CD4-positive, alpha-beta memory T cell (primary cell): ENCODE measurements around the gene TPCN1. TPM values are rescaled to one million over a fixed set of nuclear protein-coding genes. Genes with fewer than 3 reads are reported as not detected.

ENCODE experiments used
- CTCF ChIA-PET: fragments of 350-600 bp; sonication (Branson Sonifier 250); formaldehyde crosslinking; loops from one replicate; lab custom pipeline; 2021; ENCODE audit warnings: inconsistent platforms; ENCODE audit not compliant: partially characterized antibody; lab: Charles Lee
- POLR2A ChIA-PET: fragments of 350-600 bp; sonication (Branson Sonifier 250); formaldehyde crosslinking; loops from one replicate; lab custom pipeline; 2021; ENCODE audit not compliant: partially characterized antibody; lab: Charles Lee
- DNase-seq, 5 donors: peaks; one replicate each; pipeline versions ENCODE4 v3.0.0 to v3.0.0-alpha.2; 2020 to 2022; ENCODE audit warnings: mixed read lengths in 1 of 5
- H3K27ac ChIP-seq: one replicate; pipeline ENCODE4 v1.7.0; 2013; ENCODE audit warnings: low read depth, low read length
- H3K27me3 ChIP-seq: 2 replicates; pipeline ENCODE4 v1.7.0; 2013; ENCODE audit warnings: mild to moderate bottlenecking, low read length, moderate library complexity; ENCODE audit not compliant: insufficient read depth
- H3K36me3 ChIP-seq: 2 replicates; pipeline ENCODE4 v1.7.0; 2013; ENCODE audit warnings: mild to moderate bottlenecking, low read length, moderate library complexity; ENCODE audit not compliant: insufficient read depth
- H3K4me1 ChIP-seq: 2 replicates; pipeline ENCODE4 v1.7.0; 2013; ENCODE audit warnings: mild to moderate bottlenecking, low read length, moderate library complexity; ENCODE audit not compliant: insufficient read depth
- H3K4me3 ChIP-seq, 2 donors: one replicate each; pipeline ENCODE4 v1.7.0; 2013; ENCODE audit warnings: low read length in 2 of 2, mild to moderate bottlenecking in 1 of 2
- H3K9me3 ChIP-seq, 2 donors: one replicate each; pipeline ENCODE4 v1.7.0; 2013; ENCODE audit warnings: low read length in 2 of 2, control low read depth in 1 of 2; ENCODE audit not compliant: control insufficient read depth in 1 of 2
- H3K27ac Mint-ChIP-seq, 7 donors: one replicate each; pipeline ENCODE4 v1.8.0; 2020 to 2021; ENCODE audit warnings: mixed read lengths in 7 of 7, mild to moderate bottlenecking in 6 of 7, inconsistent platforms in 3 of 7, moderate library complexity in 3 of 7
- H3K27me3 Mint-ChIP-seq, 2 donors: one replicate each; pipeline ENCODE4 v1.8.0; 2020 to 2021; ENCODE audit warnings: mixed read lengths in 2 of 2
- H3K36me3 Mint-ChIP-seq, 2 donors: one replicate each; pipeline ENCODE4 v1.8.0; 2020 to 2021; ENCODE audit warnings: mixed read lengths in 2 of 2, inconsistent platforms in 1 of 2, mild to moderate bottlenecking in 1 of 2
- H3K4me1 Mint-ChIP-seq, 4 donors: one replicate each; pipeline ENCODE4 v1.8.0; 2020 to 2021; ENCODE audit warnings: mixed read lengths in 4 of 4, mild to moderate bottlenecking in 1 of 4
- H3K4me3 Mint-ChIP-seq, 8 donors: one replicate each; pipeline ENCODE4 v1.8.0; 2020 to 2021; ENCODE audit warnings: mixed read lengths in 8 of 8, mild to moderate bottlenecking in 7 of 8, moderate library complexity in 6 of 8, inconsistent platforms in 3 of 8
- H3K9me3 Mint-ChIP-seq, 8 donors: one replicate each; pipeline ENCODE4 v1.8.0; 2020 to 2021; ENCODE audit warnings: mixed read lengths in 8 of 8, mild to moderate bottlenecking in 5 of 8, inconsistent platforms in 3 of 8, moderate library complexity in 1 of 8
- intact Hi-C: fragments of 100-400 bp; cut with micrococcal nuclease; formaldehyde crosslinking; loops from one replicate; pipeline ENCODE4 v1.15.1; 2023
- polyA plus RNA-seq, 2 donors: library from polyadenylated mRNA; unstranded; fragments of 300-500 nt; fragmentation: Illumina TruSeq; gene quantifications; one replicate each; pipeline ENCODE4 v1.2.3, GENCODE V29; 2021
- total RNA-seq, 2 experiments: library from RNA; stranded (reverse); gene quantifications; one replicate each; pipeline ENCODE4 v1.2.3, GENCODE V29; 2021

TPCN1 gene
- total and polyA plus RNA-seq, 4 experiments from 2014 or later: 8.5 to 94.2 (median 49.9) TPM

DNA sequence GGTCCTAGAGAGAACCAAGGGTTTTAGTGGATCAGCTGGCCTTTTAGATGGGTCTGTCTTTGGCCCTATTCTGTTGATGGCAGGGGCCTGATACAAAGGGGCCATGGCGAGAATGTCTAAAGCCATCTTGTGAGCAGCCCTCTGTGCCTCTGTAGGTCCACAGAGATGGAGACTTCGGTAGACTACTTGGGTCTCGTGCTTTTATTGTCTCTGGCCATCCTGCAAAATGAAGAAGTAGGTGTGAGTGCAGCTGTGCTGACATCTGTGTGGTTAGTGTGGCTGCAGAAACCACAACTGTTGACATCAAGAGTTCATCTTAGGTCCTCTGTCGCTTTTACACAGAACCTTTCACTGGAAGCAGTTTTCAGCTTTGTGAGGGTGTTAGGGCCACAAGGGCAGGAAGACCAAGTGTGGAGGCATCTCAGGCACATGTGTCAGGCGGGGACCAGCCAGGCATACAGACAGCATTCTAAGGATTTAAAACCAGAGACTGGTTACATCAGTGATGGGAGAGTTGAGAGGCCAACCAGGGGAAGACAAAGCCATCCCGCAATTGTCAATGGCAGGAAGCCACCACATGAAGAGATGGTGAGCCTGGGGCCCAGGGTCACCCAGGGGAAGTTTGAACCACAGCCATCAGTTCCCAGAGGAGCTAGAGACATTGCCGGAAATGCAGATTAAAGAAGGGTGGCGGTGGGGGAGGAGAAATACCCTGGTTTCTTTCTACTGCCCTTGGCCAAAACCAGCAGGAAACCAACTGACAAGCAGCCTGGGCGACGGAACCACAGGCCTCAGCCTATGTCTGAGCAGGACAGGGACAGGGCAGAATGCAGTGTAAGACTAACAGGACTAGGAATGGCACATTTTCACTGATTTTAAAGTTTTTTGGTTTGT is 13.0 kb upstream of the TPCN1 start:
- ChIA-PET POLR2A (interaction anchor here (0.6 to 5.9 kb wide), 9 partner anchors 8 to 230 kb away, joined by 3 to 84 read pairs (median 5); partner anchors contain the start of genes DDX54, OAS2, RITA1 and TPCN1), CTCF (interaction anchor here (0.9 to 1.3 kb wide), 5 partner anchors 11 to 35 kb away, joined by 3 to 7 read pairs (median 4); partner anchors contain the start of gene TPCN1)
- H3K9me3 ChIP-seq: no peaks in the 10 kb centered on the region
- no peaks in the 10 kb centered on the region for H3K9me3 Mint-ChIP-seq
- no peaks in the 10 kb centered on the region for H3K27me3 ChIP-seq
- H3K27ac Mint-ChIP-seq: peak overlapping the region; percentile 87 to 97 (median 93)
- peak; percentile 68 to 78 (median 73) for DNase-seq
- peaks cover 24 to 54% (median 40%) of the 10 kb centered on the region in 4 donors for H3K4me1 Mint-ChIP-seq
- intact Hi-C loops: loop anchor here (1.0 to 5.0 kb wide), 2 partner anchors 13 to 54 kb away; partner anchors contain the start of gene TPCN1
- H3K36me3 ChIP-seq: no peaks in the 10 kb centered on the region
- H3K27me3 Mint-ChIP-seq: no peaks in the 10 kb centered on the region
- H3K27ac ChIP-seq: peak overlapping the region; percentile 40
- no peak overlapping the region for H3K4me3 ChIP-seq
- H3K4me3 Mint-ChIP-seq: peak overlapping the region; percentile 26 to 83 (median 74)
- peaks cover 47% of the 10 kb centered on the region for H3K4me1 ChIP-seq
- no peaks in the 10 kb centered on the region for H3K36me3 Mint-ChIP-seq

DNA sequence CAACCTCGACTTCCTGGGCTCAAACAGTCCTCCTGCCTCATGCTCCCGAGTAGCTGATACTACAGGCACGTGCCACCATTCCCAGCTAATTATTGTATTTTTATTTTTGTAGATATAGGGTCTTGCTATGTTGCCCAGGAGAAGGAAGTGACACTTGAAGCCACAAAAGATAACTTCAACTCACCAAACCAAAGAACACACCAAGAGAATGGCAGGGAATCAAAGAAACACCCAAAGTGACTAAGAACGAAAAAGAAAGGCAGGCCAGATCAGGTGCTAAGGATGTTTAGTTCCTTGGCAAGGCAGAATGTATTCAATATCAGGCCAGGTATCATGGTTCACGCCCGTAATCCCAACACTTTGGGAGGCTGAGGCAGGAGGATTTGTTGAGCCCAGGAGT is 10.1 kb upstream of the TPCN1 start:
- H3K9me3 ChIP-seq: no peaks in the 10 kb centered on the region
- H3K27me3 Mint-ChIP-seq: no peaks in the 10 kb centered on the region
- no peak for DNase-seq
- no peak overlapping the region for H3K27ac ChIP-seq
- intact Hi-C loops: no loop called here
- no peak overlapping the region for H3K4me3 Mint-ChIP-seq
- H3K27me3 ChIP-seq: no peaks in the 10 kb centered on the region
- CTCF ChIA-PET: interaction anchor here (1.4 kb wide), 1 partner anchor 14 kb away, joined by 3 read pairs; no protein-coding TSS in a partner anchor
- H3K4me1 Mint-ChIP-seq: peaks cover 27 to 61% (median 45%) of the 10 kb centered on the region in 4 donors
- H3K27ac Mint-ChIP-seq: peak overlapping the region in 3 of 7 donors; percentile 15 to 48 (median 44)
- peaks cover 55% of the 10 kb centered on the region for H3K4me1 ChIP-seq
- H3K9me3 Mint-ChIP-seq: no peaks in the 10 kb centered on the region
- H3K4me3 ChIP-seq: no peak overlapping the region
- no peaks in the 10 kb centered on the region for H3K36me3 Mint-ChIP-seq
- POLR2A ChIA-PET: interaction anchor here (5.9 kb wide), 1 partner anchor 12 kb away, joined by 84 read pairs; the partner anchor contains the start of gene TPCN1
- H3K36me3 ChIP-seq: no peaks in the 10 kb centered on the region

DNA sequence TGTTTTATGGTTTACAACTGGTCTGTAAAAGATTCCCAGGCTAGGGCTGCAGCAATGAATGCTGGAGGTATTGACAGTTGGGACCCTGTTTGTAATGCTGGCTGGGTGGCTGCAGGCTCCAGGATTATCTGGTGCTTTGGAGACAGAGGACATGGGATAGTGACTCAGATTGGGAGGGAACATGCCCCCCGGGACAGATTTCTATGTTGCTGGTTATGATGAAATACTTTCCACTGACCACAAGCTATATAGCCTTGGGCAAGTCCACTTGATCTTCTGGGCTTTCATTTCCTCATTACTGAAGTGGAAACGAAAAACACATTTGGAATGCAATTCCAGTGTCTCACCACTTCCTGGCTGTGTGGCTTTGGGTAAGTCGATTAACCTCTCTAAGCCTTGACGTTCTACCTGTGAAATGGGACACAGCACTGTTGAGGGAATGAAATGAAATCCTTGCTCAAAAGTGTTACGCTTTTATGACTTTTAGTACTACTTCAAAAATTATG is 6.3 kb upstream of the TPCN1 start:
- no peak overlapping the region for H3K27ac Mint-ChIP-seq
- no peaks in the 10 kb centered on the region for H3K36me3 Mint-ChIP-seq
- no peak for DNase-seq
- CTCF ChIA-PET: no interaction called here
- Histone ChIP-seq H3K4me3 (no peak overlapping the region), H3K27me3 (no peaks in the 10 kb centered on the region), H3K27ac (no peak overlapping the region), H3K9me3 (no peaks in the 10 kb centered on the region), H3K36me3 (no peaks in the 10 kb centered on the region), H3K4me1 (peaks cover 35% of the 10 kb centered on the region)
- H3K4me1 Mint-ChIP-seq: peaks cover 16 to 35% (median 26%) of the 10 kb centered on the region in 4 donors
- POLR2A ChIA-PET: no interaction called here
- intact Hi-C loops: no loop called here
- no peaks in the 10 kb centered on the region for H3K27me3 Mint-ChIP-seq
- H3K4me3 Mint-ChIP-seq: no peak overlapping the region
- no peaks in the 10 kb centered on the region for H3K9me3 Mint-ChIP-seq

DNA sequence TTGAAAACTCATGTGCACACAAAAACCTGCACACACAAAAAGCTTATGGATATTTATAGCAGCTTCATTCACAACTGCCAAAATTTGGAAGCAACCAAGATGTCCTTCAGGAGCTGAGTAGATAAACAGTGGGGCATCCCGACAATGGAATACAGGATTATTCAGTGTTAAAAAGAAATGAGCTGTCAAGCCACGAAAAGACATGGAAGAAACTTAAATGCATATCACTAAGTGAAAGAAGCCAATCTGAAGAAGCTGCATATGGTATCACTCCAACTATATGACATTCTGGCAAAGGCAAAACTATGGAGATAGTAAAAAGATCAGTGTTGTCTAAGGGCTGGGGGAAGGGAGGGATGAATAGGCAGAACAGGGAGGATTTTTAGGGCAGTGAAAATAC is 5.2 kb upstream of the TPCN1 start:
- no peak overlapping the region for H3K4me3 ChIP-seq
- Mint-ChIP-seq H3K27me3 (no peaks in the 10 kb centered on the region), H3K36me3 (peaks cover 0 to under 1% of the 10 kb centered on the region in 2 donors), H3K9me3 (peaks cover 0 to 2% (median 0%) of the 10 kb centered on the region in 8 donors), H3K4me3 (peak overlapping the region in 1 of 8 donors; percentile 1), H3K4me1 (peaks cover 15 to 32% (median 26%) of the 10 kb centered on the region in 4 donors), H3K27ac (no peak overlapping the region)
- H3K27ac ChIP-seq: no peak overlapping the region
- CTCF ChIA-PET: no interaction called here
- POLR2A ChIA-PET: interaction anchor here (0.8 kb wide), 1 partner anchor 39 kb away, joined by 3 read pairs; no protein-coding TSS in a partner anchor
- H3K27me3 ChIP-seq: no peaks in the 10 kb centered on the region
- no peaks in the 10 kb centered on the region for H3K9me3 ChIP-seq
- H3K36me3 ChIP-seq: no peaks in the 10 kb centered on the region
- intact Hi-C loops: no loop called here
- no peak for DNase-seq
- H3K4me1 ChIP-seq: peaks cover 31% of the 10 kb centered on the region

DNA sequence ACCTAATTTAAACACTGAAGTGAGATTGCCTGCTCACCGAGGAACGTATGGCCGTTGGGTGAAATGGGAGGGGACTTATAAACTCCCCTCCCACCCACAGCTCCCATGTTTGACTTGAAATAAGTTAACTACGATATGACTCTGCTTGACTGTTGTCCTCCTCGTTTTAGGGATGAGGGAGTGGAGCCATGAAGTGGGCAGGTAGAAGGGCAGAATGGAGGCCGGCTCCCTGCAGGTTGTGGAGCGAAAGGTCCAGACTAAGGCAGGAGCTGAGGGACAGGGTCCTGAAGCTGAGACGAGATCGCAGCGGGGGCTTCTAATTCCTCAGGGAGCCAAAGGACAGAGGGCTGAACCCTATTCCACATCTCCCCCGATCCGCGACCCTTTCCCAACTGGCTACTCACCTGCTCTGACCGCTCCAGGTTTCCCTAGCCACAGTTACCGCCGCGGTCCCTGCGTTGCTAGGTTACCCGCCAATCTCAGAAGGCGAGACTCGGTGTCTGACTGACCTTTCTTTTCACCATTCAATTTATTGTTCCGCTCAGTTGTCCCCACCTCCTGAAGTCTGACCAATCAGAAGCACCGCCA is 577 bp upstream of the TPCN1 start:
- peaks cover 0 to 3% (median 0%) of the 10 kb centered on the region in 8 donors for H3K9me3 Mint-ChIP-seq
- H3K27me3 Mint-ChIP-seq: no peaks in the 10 kb centered on the region
- H3K4me1 ChIP-seq: peaks cover 39% of the 10 kb centered on the region
- DNase-seq: peak in 1 of 5 donors; percentile 40
- H3K36me3 Mint-ChIP-seq: peaks cover 0 to 7% of the 10 kb centered on the region in 2 donors
- peak overlapping the region; percentile 85 to 95 (median 93) for H3K27ac Mint-ChIP-seq
- no peaks in the 10 kb centered on the region for H3K27me3 ChIP-seq
- H3K4me3 Mint-ChIP-seq: peak overlapping the region; percentile 92 to 95 (median 94)
- peak overlapping the region; percentile 31 for H3K27ac ChIP-seq
- ChIA-PET CTCF (interaction anchor here (1.5 kb wide), 1 partner anchor 12 kb away, joined by 4 read pairs; no protein-coding TSS in a partner anchor), POLR2A (interaction anchor here (1.1 to 8.4 kb wide), 6 partner anchors 9 to 242 kb away, joined by 3 to 84 read pairs (median 16); partner anchors contain the start of genes DDX54, OAS2 and RITA1)
- peaks cover 25 to 46% (median 38%) of the 10 kb centered on the region in 4 donors for H3K4me1 Mint-ChIP-seq
- intact Hi-C loops: loop anchor here (1.0 kb wide), 6 partner anchors 12 to 241 kb away; partner anchors contain the start of genes DDX54, PLBD2, RITA1 and SLC8B1
- no peaks in the 10 kb centered on the region for H3K36me3 ChIP-seq
- H3K4me3 ChIP-seq: peak overlapping the region; percentile 65 to 66
- H3K9me3 ChIP-seq: no peaks in the 10 kb centered on the region

DNA sequence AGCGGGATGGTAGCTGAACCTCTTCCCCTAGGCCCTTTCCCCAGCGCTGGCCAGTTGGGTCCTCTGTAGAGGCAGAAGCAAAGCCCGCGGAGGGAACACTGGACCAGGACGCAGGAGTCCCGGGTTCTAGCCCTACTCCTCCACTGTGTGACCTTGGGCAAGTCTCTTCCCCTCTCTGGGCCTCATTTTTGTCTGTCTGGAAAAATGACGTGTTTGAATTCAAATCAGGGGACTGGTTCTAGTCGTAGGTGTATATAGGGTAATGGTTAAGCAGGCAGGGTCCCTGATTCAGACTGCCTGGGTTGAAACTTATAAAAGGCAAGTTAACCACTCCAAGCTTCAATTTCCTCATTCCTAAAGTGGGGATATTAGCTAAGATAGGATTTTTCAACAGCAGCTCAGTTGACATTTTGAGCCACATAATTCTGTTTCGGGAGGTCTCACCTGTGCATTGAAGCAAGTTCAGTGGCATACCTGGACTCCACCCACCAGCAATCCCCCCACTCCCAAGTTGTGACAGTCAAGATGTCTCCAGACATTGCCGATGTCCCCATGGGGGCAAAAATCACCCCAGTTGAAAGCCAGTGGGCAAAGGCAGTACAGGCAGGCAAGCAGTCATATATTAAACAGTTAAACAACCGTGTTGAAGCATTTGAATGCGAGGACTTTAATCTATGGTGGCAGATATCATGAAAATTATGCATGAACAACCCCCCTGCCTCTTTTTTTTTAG is 899 bp downstream of the TPCN1 start:
- peaks cover under 1 to 7% of the 10 kb centered on the region in 2 donors for H3K36me3 Mint-ChIP-seq
- peak overlapping the region; percentile 70 for H3K27ac ChIP-seq
- no peaks in the 10 kb centered on the region for H3K27me3 ChIP-seq
- no peaks in the 10 kb centered on the region for H3K9me3 ChIP-seq
- peak overlapping the region; percentile 59 to 79 for H3K4me3 ChIP-seq
- H3K27ac Mint-ChIP-seq: peak overlapping the region; percentile 85 to 97 (median 93)
- DNase-seq: peak in 4 of 5 donors; percentile 16 to 58 (median 24)
- ChIA-PET CTCF (interaction anchor here (1.0 to 2.8 kb wide), 8 partner anchors 10 to 49 kb away, joined by 3 to 17 read pairs (median 4); no protein-coding TSS in a partner anchor), POLR2A (interaction anchor here (1.0 to 8.4 kb wide), 10 partner anchors 7 to 316 kb away, joined by 3 to 84 read pairs (median 8); partner anchors contain the start of genes DDX54, OAS1, OAS2 and RITA1)
- intact Hi-C loops: loop anchor here (1.0 kb wide), 6 partner anchors 11 to 243 kb away; partner anchors contain the start of genes DDX54, PLBD2, RITA1 and SLC8B1
- H3K9me3 Mint-ChIP-seq: peaks cover 0 to 3% (median 0%) of the 10 kb centered on the region in 8 donors
- no peaks in the 10 kb centered on the region for H3K27me3 Mint-ChIP-seq
- peaks cover 23 to 43% (median 34%) of the 10 kb centered on the region in 4 donors for H3K4me1 Mint-ChIP-seq
- H3K4me1 ChIP-seq: peaks cover 37% of the 10 kb centered on the region
- H3K4me3 Mint-ChIP-seq: peak overlapping the region; percentile 92 to 95 (median 94)
- no peaks in the 10 kb centered on the region for H3K36me3 ChIP-seq
